ENCODE data around the gene C10orf71. TPM values are rescaled to one million over a fixed set of nuclear protein-coding genes. Genes with fewer than 3 reads are reported as not detected.

C10orf71 gene
- total RNA-seq, 1 experiment from 2014 or later = not detected

DNA sequence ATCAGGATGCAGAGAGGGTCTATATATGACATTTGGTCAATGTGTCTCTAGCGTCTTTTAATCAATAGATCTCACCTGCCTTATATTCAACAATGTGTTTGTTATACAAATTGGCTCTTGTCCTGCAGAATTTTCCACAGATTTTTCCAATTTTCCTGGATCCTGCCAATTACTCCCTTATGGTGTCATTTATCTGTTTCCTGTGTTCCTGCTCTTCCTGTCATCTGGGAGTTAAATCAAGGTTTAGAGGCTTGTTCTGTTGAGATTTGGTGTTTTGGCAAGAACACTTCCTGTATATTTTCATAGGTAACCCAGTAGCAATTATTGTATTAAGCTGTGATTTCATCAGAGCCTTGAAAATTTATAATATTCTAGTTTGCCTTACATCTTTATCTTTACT is 8.8 kb upstream of the C10orf71 start:
- H3K4me2 ChIP-seq (ENCODE audit: low read length) = no peak overlapping the region
- no peaks in the 10 kb centered on the region for H3K4me1 ChIP-seq (ENCODE audit: control insufficient read depth in 1 of 2, insufficient read depth in 2 of 2, low read length in 2 of 2)
- H3K36me3 ChIP-seq (ENCODE audit: control insufficient read depth in 1 of 2, insufficient read depth in 2 of 2, low read length in 2 of 2) = no peaks in the 10 kb centered on the region
- ChIA-PET RAD21 (ENCODE audit: low non-redundant PET in 1 of 2, low total read pairs in 2 of 2, uncharacterized antibody in 2 of 2, unreplicated experiment in 2 of 2) (no interaction called here), CTCF (no interaction called here), POLR2A (no interaction called here)
- no peaks in the 10 kb centered on the region for H3K9me2 ChIP-seq (ENCODE audit: insufficient read depth)
- H3K9ac ChIP-seq (ENCODE audit: low read length) = no peak overlapping the region
- no peak for DNase-seq (ENCODE audit: low read depth, low spot score)
- H4K20me1 ChIP-seq (ENCODE audit: insufficient read depth) = no peaks in the 10 kb centered on the region
- TF ChIP-seq POLR2AphosphoS5 (IDR thresholded peaks at IDR 0.05; ENCODE audit: low read depth, low read length) (no peak), JUND (IDR thresholded peaks at IDR 0.05) (no peak), POLR2A (IDR thresholded peaks at IDR 0.05; ENCODE audit: borderline replicate concordance, extremely low read depth, insufficient read depth, insufficient read length) (no peak), EGR1 (IDR thresholded peaks at IDR 0.05; ENCODE audit: low read depth) (no peak), EZH2 (IDR thresholded peaks at IDR 0.05) (no peak), SP1 (IDR thresholded peaks at IDR 0.05; ENCODE audit: low read depth) (no peak)
- TF ChIP-seq, protein P1, sequence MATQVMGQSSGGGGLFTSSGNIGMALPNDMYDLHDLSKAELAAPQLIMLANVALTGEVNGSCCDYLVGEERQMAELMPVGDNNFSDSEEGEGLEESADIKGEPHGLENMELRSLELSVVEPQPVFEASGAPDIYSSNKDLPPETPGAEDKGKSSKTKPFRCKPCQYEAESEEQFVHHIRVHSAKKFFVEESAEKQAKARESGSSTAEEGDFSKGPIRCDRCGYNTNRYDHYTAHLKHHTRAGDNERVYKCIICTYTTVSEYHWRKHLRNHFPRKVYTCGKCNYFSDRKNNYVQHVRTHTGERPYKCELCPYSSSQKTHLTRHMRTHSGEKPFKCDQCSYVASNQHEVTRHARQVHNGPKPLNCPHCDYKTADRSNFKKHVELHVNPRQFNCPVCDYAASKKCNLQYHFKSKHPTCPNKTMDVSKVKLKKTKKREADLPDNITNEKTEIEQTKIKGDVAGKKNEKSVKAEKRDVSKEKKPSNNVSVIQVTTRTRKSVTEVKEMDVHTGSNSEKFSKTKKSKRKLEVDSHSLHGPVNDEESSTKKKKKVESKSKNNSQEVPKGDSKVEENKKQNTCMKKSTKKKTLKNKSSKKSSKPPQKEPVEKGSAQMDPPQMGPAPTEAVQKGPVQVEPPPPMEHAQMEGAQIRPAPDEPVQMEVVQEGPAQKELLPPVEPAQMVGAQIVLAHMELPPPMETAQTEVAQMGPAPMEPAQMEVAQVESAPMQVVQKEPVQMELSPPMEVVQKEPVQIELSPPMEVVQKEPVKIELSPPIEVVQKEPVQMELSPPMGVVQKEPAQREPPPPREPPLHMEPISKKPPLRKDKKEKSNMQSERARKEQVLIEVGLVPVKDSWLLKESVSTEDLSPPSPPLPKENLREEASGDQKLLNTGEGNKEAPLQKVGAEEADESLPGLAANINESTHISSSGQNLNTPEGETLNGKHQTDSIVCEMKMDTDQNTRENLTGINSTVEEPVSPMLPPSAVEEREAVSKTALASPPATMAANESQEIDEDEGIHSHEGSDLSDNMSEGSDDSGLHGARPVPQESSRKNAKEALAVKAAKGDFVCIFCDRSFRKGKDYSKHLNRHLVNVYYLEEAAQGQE (IDR thresholded peaks at IDR 0.05; ENCODE audit: low read depth) = no peak
- TF ChIP-seq, protein P2, sequence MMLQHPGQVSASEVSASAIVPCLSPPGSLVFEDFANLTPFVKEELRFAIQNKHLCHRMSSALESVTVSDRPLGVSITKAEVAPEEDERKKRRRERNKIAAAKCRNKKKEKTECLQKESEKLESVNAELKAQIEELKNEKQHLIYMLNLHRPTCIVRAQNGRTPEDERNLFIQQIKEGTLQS (IDR thresholded peaks at IDR 0.05) = no peak
- peaks cover 17% of the 10 kb centered on the region; the same call in 1 of the 2 replicates for H3K27me3 ChIP-seq (ENCODE audit: insufficient read depth, low read length)
- H2AFZ ChIP-seq (ENCODE audit: low read depth, low read length, poor library complexity, severe bottlenecking) = no peak overlapping the region
- intact Hi-C loops (cut with micrococcal nuclease) = no loop called here
- no peaks in the 10 kb centered on the region for H3K9me3 ChIP-seq (ENCODE audit: control insufficient read depth in 1 of 2, insufficient read depth in 1 of 2, low read depth in 1 of 2, low read length in 2 of 2)
- H3K27ac ChIP-seq (ENCODE audit: low read depth, low read length) = no peak overlapping the region
- H3K79me2 ChIP-seq (ENCODE audit: insufficient read depth, low read length) = no peaks in the 10 kb centered on the region
- no peak for ATAC-seq
- no TSS peak for BruUV-seq (replicated peaks)
- H3K4me3 ChIP-seq (replicated peaks in 1 of 2; ENCODE audit: low read depth in 1 of 2, low read length in 2 of 2) = no peak overlapping the region

Measured in HCT116 (cell line).